ENCODE results near the gene FER. TPM values are rescaled to one million over a fixed set of nuclear protein-coding genes. Genes with fewer than 3 reads are reported as not detected.

The FER gene
- total and polyA plus RNA-seq, 2 of the 13 experiments (the other 11 are each of a cell fraction or from before 2014, with no cell fraction given): 7.9 to 29.0 TPM

DNA sequence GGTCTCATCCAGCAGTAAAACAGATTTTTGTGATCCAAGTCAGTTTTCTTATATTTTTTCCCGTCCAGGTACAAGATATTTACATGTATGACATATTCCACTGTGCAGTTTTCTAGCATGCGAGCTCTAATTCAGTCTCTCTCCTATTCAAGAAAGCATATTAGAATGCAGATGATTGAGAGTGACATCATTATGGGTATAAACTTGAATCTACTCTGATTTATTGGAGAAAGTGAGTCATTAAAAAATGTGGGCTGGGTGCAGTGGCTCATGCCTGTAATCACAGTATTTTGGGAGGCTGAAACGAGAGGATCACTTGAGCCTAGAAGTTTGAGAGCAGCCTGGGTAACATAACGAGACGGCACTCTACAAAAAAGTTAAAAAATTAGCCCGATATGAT is 6.2 kb downstream of the FER start:
- POLR2A ChIA-PET: no interaction called here
- no peak overlapping the region for H3K4me2 ChIP-seq (ENCODE audit: low read depth, low read length)

More for the DNA sequence above, 6.2 kb downstream of the FER start:
- no peak for DNase-seq (ENCODE audit: low spot score)
- CTCF ChIA-PET (ENCODE audit: low intra/inter-chr PET ratio, low total read pairs): no interaction called here
- Histone ChIP-seq H3K9ac (ENCODE audit: insufficient read depth, low read depth, low read length) (no peak overlapping the region), H3K27me3 (ENCODE audit: control insufficient read depth in 1 of 2, insufficient read depth in 2 of 2, low read length in 2 of 2) (no peaks in the 10 kb centered on the region), H3K4me1 (ENCODE audit: insufficient read depth, low read length) (peaks cover 7% of the 10 kb centered on the region; the same call in 1 of the 2 replicates), H4K20me1 (ENCODE audit: insufficient read depth, low read length) (no peaks in the 10 kb centered on the region), H3K4me3 (replicated peaks in 1 of 3; ENCODE audit: insufficient read depth in 1 of 3, low read depth in 2 of 3, low read length in 3 of 3) (no peak overlapping the region), H3K79me2 (ENCODE audit: insufficient read depth, low read length) (no peaks in the 10 kb centered on the region), H3K36me3 (replicated peaks in 1 of 2; ENCODE audit: control insufficient read depth in 1 of 2, insufficient read depth in 2 of 2, low read length in 2 of 2) (no peaks in the 10 kb centered on the region), H3K27ac (ENCODE audit: extremely low read length, insufficient read depth, low read length) (no peak overlapping the region), H3K9me3 (ENCODE audit: low read length) (no peaks in the 10 kb centered on the region), H2AFZ (ENCODE audit: low read length) (no peak overlapping the region)
- ATAC-seq: no peak
- FAIRE-seq: no peak
- BruUV-seq (replicated peaks): no TSS peak
- no peak for TF ChIP-seq ZNF746 (CRISPR knock-in tag; IDR thresholded peaks at IDR 0.05)
- TF ChIP-seq CCAR2 (optimal IDR thresholded peaks at IDR 0.05; ENCODE audit: low read depth, low read length): no peak
- TF ChIP-seq, protein P1, sequence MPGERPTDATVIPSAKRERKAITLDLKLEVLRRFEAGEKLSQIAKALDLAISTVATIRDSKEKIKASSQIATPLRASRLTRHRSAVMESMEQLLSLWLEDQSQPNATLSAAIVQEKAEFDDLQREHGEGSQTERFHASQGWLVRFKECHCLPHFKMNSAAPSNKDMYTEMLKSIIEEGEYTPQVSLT (CRISPR knock-in tag; IDR thresholded peaks at IDR 0.05; ENCODE audit: borderline replicate concordance, low read depth): no peak
- TF ChIP-seq CHD4 (IDR thresholded peaks at IDR 0.05; ENCODE audit: borderline replicate concordance, low read length): no peak
- no peak for TF ChIP-seq ZFP90 (CRISPR knock-in tag; IDR thresholded peaks at IDR 0.05; ENCODE audit: borderline replicate concordance)
- no peak for TF ChIP-seq ZNF557 (CRISPR knock-in tag; IDR thresholded peaks at IDR 0.05)
- TF ChIP-seq TP53 (CRISPR knock-in tag; conservative IDR thresholded peaks at IDR 0.05): no peak
- TF ChIP-seq, protein P2, sequence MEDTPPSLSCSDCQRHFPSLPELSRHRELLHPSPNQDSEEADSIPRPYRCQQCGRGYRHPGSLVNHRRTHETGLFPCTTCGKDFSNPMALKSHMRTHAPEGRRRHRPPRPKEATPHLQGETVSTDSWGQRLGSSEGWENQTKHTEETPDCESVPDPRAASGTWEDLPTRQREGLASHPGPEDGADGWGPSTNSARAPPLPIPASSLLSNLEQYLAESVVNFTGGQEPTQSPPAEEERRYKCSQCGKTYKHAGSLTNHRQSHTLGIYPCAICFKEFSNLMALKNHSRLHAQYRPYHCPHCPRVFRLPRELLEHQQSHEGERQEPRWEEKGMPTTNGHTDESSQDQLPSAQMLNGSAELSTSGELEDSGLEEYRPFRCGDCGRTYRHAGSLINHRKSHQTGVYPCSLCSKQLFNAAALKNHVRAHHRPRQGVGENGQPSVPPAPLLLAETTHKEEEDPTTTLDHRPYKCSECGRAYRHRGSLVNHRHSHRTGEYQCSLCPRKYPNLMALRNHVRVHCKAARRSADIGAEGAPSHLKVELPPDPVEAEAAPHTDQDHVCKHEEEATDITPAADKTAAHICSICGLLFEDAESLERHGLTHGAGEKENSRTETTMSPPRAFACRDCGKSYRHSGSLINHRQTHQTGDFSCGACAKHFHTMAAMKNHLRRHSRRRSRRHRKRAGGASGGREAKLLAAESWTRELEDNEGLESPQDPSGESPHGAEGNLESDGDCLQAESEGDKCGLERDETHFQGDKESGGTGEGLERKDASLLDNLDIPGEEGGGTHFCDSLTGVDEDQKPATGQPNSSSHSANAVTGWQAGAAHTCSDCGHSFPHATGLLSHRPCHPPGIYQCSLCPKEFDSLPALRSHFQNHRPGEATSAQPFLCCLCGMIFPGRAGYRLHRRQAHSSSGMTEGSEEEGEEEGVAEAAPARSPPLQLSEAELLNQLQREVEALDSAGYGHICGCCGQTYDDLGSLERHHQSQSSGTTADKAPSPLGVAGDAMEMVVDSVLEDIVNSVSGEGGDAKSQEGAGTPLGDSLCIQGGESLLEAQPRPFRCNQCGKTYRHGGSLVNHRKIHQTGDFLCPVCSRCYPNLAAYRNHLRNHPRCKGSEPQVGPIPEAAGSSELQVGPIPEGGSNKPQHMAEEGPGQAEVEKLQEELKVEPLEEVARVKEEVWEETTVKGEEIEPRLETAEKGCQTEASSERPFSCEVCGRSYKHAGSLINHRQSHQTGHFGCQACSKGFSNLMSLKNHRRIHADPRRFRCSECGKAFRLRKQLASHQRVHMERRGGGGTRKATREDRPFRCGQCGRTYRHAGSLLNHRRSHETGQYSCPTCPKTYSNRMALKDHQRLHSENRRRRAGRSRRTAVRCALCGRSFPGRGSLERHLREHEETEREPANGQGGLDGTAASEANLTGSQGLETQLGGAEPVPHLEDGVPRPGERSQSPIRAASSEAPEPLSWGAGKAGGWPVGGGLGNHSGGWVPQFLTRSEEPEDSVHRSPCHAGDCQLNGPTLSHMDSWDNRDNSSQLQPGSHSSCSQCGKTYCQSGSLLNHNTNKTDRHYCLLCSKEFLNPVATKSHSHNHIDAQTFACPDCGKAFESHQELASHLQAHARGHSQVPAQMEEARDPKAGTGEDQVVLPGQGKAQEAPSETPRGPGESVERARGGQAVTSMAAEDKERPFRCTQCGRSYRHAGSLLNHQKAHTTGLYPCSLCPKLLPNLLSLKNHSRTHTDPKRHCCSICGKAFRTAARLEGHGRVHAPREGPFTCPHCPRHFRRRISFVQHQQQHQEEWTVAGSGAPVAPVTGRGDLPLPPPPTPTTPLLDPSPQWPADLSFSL (CRISPR knock-in tag; IDR thresholded peaks at IDR 0.05): no peak
- TF ChIP-seq ZNF501 (CRISPR knock-in tag; IDR thresholded peaks at IDR 0.05): no peak
- TF ChIP-seq REPIN1 (CRISPR knock-in tag; IDR thresholded peaks at IDR 0.05; ENCODE audit: borderline replicate concordance, low read depth): no peak
- intact Hi-C loops (cut with micrococcal nuclease; ENCODE audit: unreplicated experiment): no loop called here
- 85% methylated on average over 6 of the region's 6 CpGs for WGBS (ENCODE audit: low lambda C conversion rate)
- in situ Hi-C loops (cut with HindIII; ENCODE audit: extremely low pct_ligation_motif_present, low pct_unique_long_range_greater_than_20kb): no loop called here

All from HepG2 (cell line).